Right ventricle myocardium superior (tissue), 1 donor: ENCODE results near the gene BEAN1. TPM values are rescaled to one million over a fixed set of nuclear protein-coding genes. Genes with fewer than 3 reads are reported as not detected.
"Not testable (repeated sequence)": the region's sequence is repeated elsewhere in the genome, so short reads cannot be mapped to it uniquely, and the experiment has no call there.

Source experiments
- ATAC-seq: fragments of 200-7000 bp; cut with Tn5 transposase; one replicate; pipeline ENCODE4 v1.9.1; 2020; ENCODE audit warnings: mild to moderate bottlenecking; ENCODE audit not compliant: poor library complexity
- DNase-seq: peaks from one replicate; pipeline ENCODE4 v3.0.0-alpha.2; 2020
- intact Hi-C: fragments of 100-400 bp; cut with DNase I; formaldehyde crosslinking; loops from one replicate; pipeline ENCODE4 v1.11.2; 2022
- total RNA-seq: library from RNA; stranded (reverse); fragmentation: NEBNext Ultra II Directional; extraction: Animal tissue kit (Norgen Biotek cat#: 25700); gene quantifications from one replicate; pipeline ENCODE4 v1.2.1, GENCODE V29; 2021
- donor health status: DM: no; HTN: yes; CAD: no; lungs with severe emphysema.

BEAN1 gene
- total RNA-seq, 1 donor from 2014 or later = 1.4 TPM

GRCh38 chr16:66510711-66511601 lies 83.9 kb downstream of the BEAN1 start:
- DNase-seq (peak; percentile 67), ATAC-seq (peak; percentile 44)
- intact Hi-C loops = no loop called here

DNA sequence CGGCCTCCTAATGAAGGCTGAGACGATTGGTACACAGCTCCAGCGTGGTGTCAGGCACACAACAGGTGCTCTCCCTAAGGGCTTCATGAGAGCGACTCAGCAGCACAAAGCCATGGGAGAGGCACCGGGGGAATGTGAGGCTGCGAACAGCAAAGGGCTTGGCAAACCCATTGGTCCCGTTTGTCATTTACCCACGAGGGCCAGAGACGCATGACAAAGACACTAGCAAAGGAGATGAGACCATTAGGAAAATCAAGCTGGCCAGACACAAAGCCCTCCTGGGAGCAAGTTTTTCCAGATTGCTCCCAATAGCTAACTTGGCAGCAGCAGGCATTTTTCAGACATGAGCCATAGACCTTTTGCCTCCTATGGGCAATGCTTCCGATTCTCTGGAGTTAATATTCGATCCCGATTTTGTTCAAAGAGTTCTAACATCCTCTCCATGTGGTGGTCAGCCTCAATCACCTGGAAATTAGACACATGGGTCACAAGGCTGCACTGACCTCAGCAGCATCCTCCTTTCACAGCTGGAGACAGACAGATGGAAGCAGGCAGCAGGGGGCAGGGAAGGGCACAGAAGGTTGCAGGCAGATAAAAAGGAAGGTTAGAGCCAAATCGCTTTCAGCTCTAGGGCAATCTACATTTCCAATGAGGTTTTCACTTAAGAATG lies 84.6 kb downstream of the BEAN1 start:
- intact Hi-C loops = no loop called here

DNA sequence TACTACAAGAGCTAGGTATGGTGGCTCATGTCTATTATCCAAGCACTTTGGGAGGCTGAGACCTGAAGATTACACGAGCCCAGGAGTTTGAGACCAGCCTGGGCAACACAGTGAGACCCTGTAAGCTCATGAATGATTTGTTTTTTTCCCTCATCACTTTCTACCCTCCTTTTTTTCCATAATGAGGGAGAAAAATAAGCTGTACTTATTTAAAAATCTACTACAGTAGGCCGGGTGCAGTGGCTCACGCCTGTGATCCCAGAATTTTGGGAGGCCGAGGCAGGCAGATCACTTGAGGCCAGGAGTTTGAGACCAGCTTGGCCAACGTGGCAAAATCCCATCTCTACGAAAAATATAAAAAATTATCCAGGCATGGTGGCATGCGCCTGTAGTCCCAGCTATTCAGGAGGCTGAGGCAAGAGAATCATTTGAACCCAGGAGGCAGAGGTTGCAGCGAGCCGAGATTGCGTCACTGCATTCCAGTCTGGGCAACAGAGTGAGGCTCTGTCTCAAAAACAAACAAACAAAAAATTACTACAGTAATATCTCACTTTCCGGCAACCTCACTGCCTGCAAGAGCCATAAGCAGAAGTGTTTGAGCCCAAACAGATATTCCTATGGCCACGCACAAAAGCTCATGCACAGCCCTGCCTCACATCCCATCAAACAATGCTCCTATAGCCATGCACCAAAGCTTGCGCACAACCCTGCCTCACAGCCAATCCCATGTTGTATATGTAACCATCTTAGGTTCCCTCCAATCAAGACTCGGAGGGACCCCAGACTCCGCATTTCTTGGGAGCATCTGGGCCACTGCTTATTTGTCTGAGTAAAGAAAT lies 85.4 kb downstream of the BEAN1 start:
- ATAC-seq (no peak), DNase-seq (peak; percentile 64)
- intact Hi-C loops = no loop called here

More for the DNA sequence above, 84.6 kb downstream of the BEAN1 start:
- ATAC-seq (peak; percentile 18), DNase-seq (no peak)

GRCh38 chr16:66513111-66513723 lies 86.1 kb downstream of the BEAN1 start:
- ATAC-seq (no peak), DNase-seq (no peak)
- intact Hi-C loops = no loop called here

GRCh38 chr16:66514391-66514790 lies 87.3 kb downstream of the BEAN1 start:
- intact Hi-C loops, ATAC-seq: not testable (repeated sequence)
- peak; percentile 28 for DNase-seq

DNA sequence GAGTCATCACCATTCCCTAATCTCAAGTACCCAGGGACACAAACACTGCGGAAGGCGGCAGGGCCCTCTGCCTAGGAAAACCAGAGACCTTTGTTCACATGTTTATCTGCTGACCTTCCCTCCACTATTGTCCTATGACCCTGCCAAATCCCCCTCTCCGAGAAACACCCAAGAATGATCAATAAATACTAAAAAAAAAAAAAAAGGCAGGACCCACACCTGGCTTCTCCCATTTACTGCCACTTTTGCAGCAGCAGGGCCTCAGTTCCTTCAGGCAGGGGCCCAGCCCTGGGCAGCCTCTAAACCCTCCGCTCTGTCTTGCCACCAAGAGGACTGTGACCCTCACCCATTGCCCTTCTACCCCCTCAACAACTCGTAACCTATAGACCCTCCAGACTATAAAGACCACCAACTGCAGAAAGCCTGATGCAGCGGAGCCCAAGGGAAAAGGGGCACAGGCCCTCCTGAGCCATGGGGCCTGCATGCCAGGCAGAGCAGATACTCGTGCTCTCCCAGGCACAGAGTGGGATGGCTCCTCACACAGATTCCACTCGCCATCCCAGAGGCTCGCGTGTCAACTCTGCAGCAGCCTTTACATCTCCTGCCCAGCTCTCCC lies 88.0 kb downstream of the BEAN1 start:
- ATAC-seq, intact Hi-C loops, DNase-seq: not testable (repeated sequence)

GRCh38 chr16:66515596-66516508 lies 88.8 kb downstream of the BEAN1 start:
- ATAC-seq (no peak), DNase-seq (no peak)
- intact Hi-C loops = no loop called here

- no peak for DNase-seq
- intact Hi-C loops = no loop called here
- no peak for ATAC-seq
Measured at GRCh38 chr16:66516509-66516807, 89.4 kb downstream of the BEAN1 start.

GRCh38 chr16:66516808-66517585 lies 89.9 kb downstream of the BEAN1 start:
- intact Hi-C loops = no loop called here
- DNase-seq (peak; percentile 97), ATAC-seq (peak; percentile 94)

DNA sequence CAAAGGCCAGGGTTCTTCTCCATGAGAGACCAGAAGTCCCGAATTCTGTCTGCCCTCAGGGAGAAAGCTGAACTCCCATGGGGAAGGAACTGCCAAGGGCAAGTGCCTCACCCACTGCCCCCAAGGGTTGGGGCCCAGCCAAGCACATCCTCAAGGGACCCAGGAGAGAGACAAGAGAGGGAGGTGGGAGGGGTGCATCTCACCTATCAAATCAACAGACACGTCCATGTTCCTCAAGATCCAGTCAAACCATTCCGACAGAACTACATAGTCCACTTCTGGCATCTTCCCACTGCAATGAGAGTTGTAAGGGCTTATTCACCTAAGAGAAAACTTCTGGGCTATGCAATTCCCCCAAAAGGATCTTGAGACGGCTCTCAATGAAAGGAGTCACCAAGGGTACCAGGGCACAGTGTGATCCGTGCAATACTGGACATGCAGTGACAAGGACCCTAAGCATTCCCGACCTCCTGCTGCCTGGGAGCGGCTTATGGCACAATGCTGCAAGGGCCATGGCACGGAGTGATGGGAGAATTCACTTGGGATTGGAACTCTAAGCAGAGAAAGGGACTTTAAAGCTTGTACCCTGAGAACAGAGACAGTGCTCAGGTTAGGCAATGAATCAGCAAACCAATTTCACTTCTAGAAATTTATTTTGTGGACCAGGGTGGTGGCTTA lies 90.6 kb downstream of the BEAN1 start:
- intact Hi-C loops = no loop called here
- ATAC-seq = no peak
- peak; percentile 65 for DNase-seq

DNA sequence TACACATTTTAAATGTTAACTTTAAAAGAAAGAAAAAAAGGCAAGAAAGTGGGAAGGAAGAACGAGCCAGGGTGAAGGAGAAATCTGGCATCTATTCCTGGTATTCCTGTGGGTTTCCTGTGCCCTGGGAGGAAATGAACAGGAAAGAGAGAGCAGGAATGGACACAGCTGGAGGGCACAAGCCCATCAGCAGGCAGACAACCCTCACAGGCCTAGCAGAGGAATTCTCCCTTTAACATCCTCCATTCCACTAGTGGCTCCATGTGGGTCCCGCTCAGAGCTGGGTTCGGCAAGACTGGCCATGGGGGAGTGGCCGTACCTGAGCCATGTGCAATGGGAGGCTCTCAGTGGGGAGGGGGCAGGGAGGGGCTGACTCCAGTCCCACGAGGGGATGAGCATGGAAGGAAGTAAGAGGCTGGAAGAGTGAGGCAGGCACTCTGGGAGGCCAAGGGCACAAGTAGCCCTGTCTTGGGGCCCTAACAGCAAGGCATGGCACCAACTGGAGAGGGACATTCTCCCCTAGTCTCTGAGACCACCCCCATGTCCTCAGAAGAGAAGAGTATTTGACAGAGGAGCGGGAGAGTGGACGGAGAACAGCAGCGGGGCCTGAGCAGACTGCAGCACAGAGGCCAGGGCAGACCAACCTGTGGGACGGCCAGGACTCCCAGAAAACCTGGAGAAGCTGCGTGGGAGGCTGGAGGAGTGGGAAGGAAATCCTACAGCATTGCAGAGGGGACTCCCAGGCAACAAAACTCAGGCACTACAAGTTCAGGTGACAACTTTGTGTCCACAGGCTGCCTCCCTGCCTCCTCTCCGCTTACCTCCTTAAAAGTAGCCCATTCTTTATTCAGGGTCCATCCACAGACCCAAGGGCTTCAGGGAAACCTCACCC lies 92.6 kb downstream of the BEAN1 start:
- intact Hi-C loops = no loop called here
- no peak for ATAC-seq
- peak; percentile 26 for DNase-seq

- ATAC-seq = no peak
- DNase-seq = peak; percentile 76
- intact Hi-C loops = no loop called here
Measured at GRCh38 chr16:66520406-66521170, 93.5 kb downstream of the BEAN1 start.

DNA sequence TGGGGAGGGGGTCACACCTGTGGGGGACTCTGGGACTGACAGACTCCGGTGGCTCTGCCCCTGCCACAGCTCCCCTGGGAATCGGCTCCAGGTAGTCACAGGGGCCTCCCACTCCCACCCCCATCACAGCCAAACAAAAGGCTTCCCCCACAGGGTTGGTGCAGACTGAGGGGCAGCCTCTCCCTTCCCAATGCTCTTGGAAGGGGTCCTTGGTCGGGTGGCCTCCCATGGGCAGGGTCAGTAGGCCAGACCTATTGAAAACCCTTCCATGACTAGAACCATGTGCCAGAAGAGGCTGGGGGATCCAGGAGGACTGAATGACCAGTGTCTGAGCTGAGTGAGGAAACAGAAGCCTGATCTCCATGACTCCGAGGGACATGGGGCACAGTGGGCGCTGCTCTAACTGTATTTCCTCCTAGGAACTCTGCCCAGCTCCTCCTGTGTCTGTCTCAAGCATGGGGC lies 94.2 kb downstream of the BEAN1 start:
- intact Hi-C loops = no loop called here
- ATAC-seq (no peak), DNase-seq (peak; percentile 42)

- ATAC-seq = no peak
- DNase-seq = peak; percentile 69
- intact Hi-C loops = no loop called here
Measured at GRCh38 chr16:66521951-66522771, 95.1 kb downstream of the BEAN1 start.
